H1 (cell line): ENCODE data around the gene CBX2.

ENCODE experiments used
- CTCF ChIP-seq, 3 experiments: IDR thresholded peaks; 1 replicate in 2 of 3; 2 replicates in 1 of 3; pipeline versions ENCODE4 v1.5.1 to v1.6.1; 2011; ENCODE audit warnings: low read length in 3 of 3, mild to moderate bottlenecking in 3 of 3, inconsistent platforms in 2 of 3, low read depth in 1 of 3, moderate library complexity in 1 of 3; ENCODE audit not compliant: insufficient read depth in 1 of 3; ENCODE audit errors: control extremely low read depth in 1 of 3
- E2F6 ChIP-seq: IDR thresholded peaks from 2 replicates; pipeline ENCODE4 v1.6.1; 2012; ENCODE audit warnings: inconsistent platforms
- EZH2 ChIP-seq: fragments of 200-600 bp; sonication (generic); IDR thresholded peaks from 2 replicates; pipeline ENCODE4 v1.7.1; 2012; ENCODE audit warnings: low read depth, mild to moderate bottlenecking, moderate library complexity, low read length, inconsistent platforms; ENCODE audit not compliant: severe bottlenecking
- HDAC2 ChIP-seq, 2 experiments: fragments of 300-600 bp in 1 of 2; sonication (generic) in 1 of 2; IDR thresholded peaks; 2 replicates each; pipeline ENCODE4 v1.6.1; 2011 to 2012; ENCODE audit warnings: low read depth in 2 of 2, low read length in 2 of 2, mild to moderate bottlenecking in 2 of 2, moderate library complexity in 2 of 2, borderline replicate concordance in 1 of 2, inconsistent platforms in 1 of 2
- MAX ChIP-seq: IDR thresholded peaks from 2 replicates; pipeline ENCODE4 v1.6.1; 2012; ENCODE audit warnings: inconsistent platforms
- SP4 ChIP-seq: IDR thresholded peaks from 2 replicates; pipeline ENCODE4 v1.6.1; 2012; ENCODE audit warnings: low read length, inconsistent platforms

- no peak for TF ChIP-seq E2F6
- no peak for TF ChIP-seq EZH2
- no peak for TF ChIP-seq CTCF (IDR thresholded peaks at IDR 0.05; ENCODE audit: control extremely low read depth in 1 of 3, insufficient read depth in 1 of 3, low read depth in 1 of 3, low read length in 3 of 3)
- TF ChIP-seq MAX: no peak
- no peak for TF ChIP-seq SP4
- TF ChIP-seq HDAC2 (IDR thresholded peaks at IDR 0.05; ENCODE audit: borderline replicate concordance in 1 of 2, low read depth in 2 of 2, low read length in 2 of 2): no peak
Measured at GRCh38 chr17:79739148-79740062, 38.5 kb upstream of the CBX2 start.
